ENCODE results near the gene RPUSD4. TPM values are rescaled to one million over a fixed set of nuclear protein-coding genes. Genes with fewer than 3 reads are reported as not detected.

The RPUSD4 gene
- total RNA-seq, 1 experiment from 2014 or later: 42.9 TPM

- Mint-ChIP-seq H3K27ac (no peak overlapping the region), H3K27me3 (ENCODE audit: low read depth) (peaks cover 1% of the 10 kb centered on the region; the same call in 1 of the 2 replicates), H3K9me3 (no peaks in the 10 kb centered on the region), H3K4me1 (peaks cover under 1 to 4% of the 10 kb centered on the region in 2 experiments; a peak in 3 of 4 replicates), H3K4me3 (no peak overlapping the region), H3K36me3 (ENCODE audit: insufficient read depth in 1 of 3, low read depth in 3 of 3) (no peaks in the 10 kb centered on the region)
- Histone ChIP-seq H4K91ac (ENCODE audit: insufficient read length, low read depth, low read length) (no peak overlapping the region), H3K23me2 (ENCODE audit: insufficient read length, low read depth, low read length, poor library complexity, severe bottlenecking) (no peaks in the 10 kb centered on the region), H2AFZ (ENCODE audit: low read length) (no peak overlapping the region), H3K79me1 (ENCODE audit: insufficient read depth, low read depth, low read length, poor library complexity, severe bottlenecking) (no peaks in the 10 kb centered on the region), H3T11ph (ENCODE audit: low read length) (no peak overlapping the region), H2BK20ac (ENCODE audit: low read depth, low read length, poor library complexity, severe bottlenecking) (no peak overlapping the region), H3K4me1 (ENCODE audit: insufficient read depth, low read length) (no peaks in the 10 kb centered on the region), H2BK15ac (ENCODE audit: low read depth, low read length) (no peak overlapping the region), H2BK5ac (ENCODE audit: insufficient read length, low read length) (no peak overlapping the region), H4K5ac (ENCODE audit: insufficient read length, low read depth, low read length) (no peak overlapping the region), H3K23ac (ENCODE audit: insufficient read length, low read depth, low read length) (no peak overlapping the region), H3K14ac (ENCODE audit: insufficient read depth, low read length) (no peak overlapping the region), H3K56ac (ENCODE audit: insufficient read length, low read depth, low read length) (no peak overlapping the region), H2BK12ac (ENCODE audit: insufficient read length, low read depth, low read length) (no peak overlapping the region), H3K9me3 (ENCODE audit: control insufficient read depth, low read depth, low read length) (no peaks in the 10 kb centered on the region), H2AK5ac (ENCODE audit: insufficient read length, low read length) (no peak overlapping the region), H4K8ac (replicated peaks; ENCODE audit: insufficient read length, low read depth, low read length) (no peak overlapping the region), H3K79me2 (ENCODE audit: insufficient read depth, low read length) (no peaks in the 10 kb centered on the region), H3K27me3 (ENCODE audit: insufficient read depth, low read length) (no peaks in the 10 kb centered on the region), H3K4ac (ENCODE audit: low read depth, low read length) (no peak overlapping the region), H2BK120ac (ENCODE audit: low read depth, low read length, poor library complexity, severe bottlenecking) (no peak overlapping the region), H3K27ac (ENCODE audit: insufficient read length, low read depth, low read length) (no peak overlapping the region), H3K4me2 (ENCODE audit: insufficient read depth, insufficient read length, low read length) (no peak overlapping the region), H4K20me1 (ENCODE audit: control insufficient read depth, insufficient read depth, insufficient read length) (no peaks in the 10 kb centered on the region), H3K9ac (ENCODE audit: extremely low read depth, insufficient read length, low read length) (no peak overlapping the region), H3K18ac (ENCODE audit: insufficient read length, low read depth, low read length) (no peak overlapping the region)
- no peak for TF ChIP-seq CTCF (conservative IDR thresholded peaks at IDR 0.05)
- no peak for DNase-seq
- WGBS (ENCODE audit: extremely low coverage, insufficient read length, low lambda C conversion rate): no CpG with 5 or more reads among the region's 7 CpGs
Measured at GRCh38 chr11:126174816-126175215, 36.6 kb downstream of the RPUSD4 start.
